ENCODE data around the gene EEF2K.
"Not testable (repeated sequence)": the region's sequence is repeated elsewhere in the genome, so short reads cannot be mapped to it uniquely, and the experiment has no call there.

Gene EEF2K

GRCh38 chr16:22296225-22297113, 90.4 kb downstream of the EEF2K start:
- no peak for DNase-seq (ENCODE audit: low read depth)

GRCh38 chr16:22297114-22297870, 91.2 kb downstream of the EEF2K start, which contains the start of gene POLR3E:
TSS of gene POLR3E (plus strand) at chr16:22297409. CDS start at chr16:22302969, 5,560 bp downstream.
- DNase-seq (ENCODE audit: low read depth), result peak; percentile 96

GRCh38 chr16:22297871-22298733, 92.0 kb downstream of the EEF2K start:
- peak; percentile 87 for DNase-seq (ENCODE audit: low read depth)

GRCh38 chr16:22299036-22299435, 93.0 kb downstream of the EEF2K start:
- DNase-seq (ENCODE audit: low read depth), result no peak

GRCh38 chr16:22300427-22301071, 94.5 kb downstream of the EEF2K start:
- DNase-seq (ENCODE audit: low read depth), result no peak

- DNase-seq (ENCODE audit: low read depth), result not testable (repeated sequence)
Measured at GRCh38 chr16:22301423-22301822, 95.3 kb downstream of the EEF2K start.

GRCh38 chr16:22302776-22303363, 96.8 kb downstream of the EEF2K start:
- no peak for DNase-seq (ENCODE audit: low read depth)

GRCh38 chr16:22304411-22304810, 98.3 kb downstream of the EEF2K start:
- no peak for DNase-seq (ENCODE audit: low read depth)

GRCh38 chr16:22306788-22307187, 100.7 kb downstream of the EEF2K start:
- DNase-seq (ENCODE audit: low read depth), result no peak

GRCh38 chr16:22307838-22308237, 101.8 kb downstream of the EEF2K start:
- no peak for DNase-seq (ENCODE audit: low read depth)

- DNase-seq (ENCODE audit: low read depth), result no peak
Measured at GRCh38 chr16:22308824-22309520, 102.9 kb downstream of the EEF2K start.

GRCh38 chr16:22311520-22311919, 105.4 kb downstream of the EEF2K start:
- no peak for DNase-seq (ENCODE audit: low read depth)

GRCh38 chr16:22312897-22313781, 107.1 kb downstream of the EEF2K start:
- DNase-seq (ENCODE audit: low read depth), result no peak

- DNase-seq (ENCODE audit: low read depth), result no peak
Measured at GRCh38 chr16:22313876-22314470, 107.9 kb downstream of the EEF2K start.

- no peak for DNase-seq (ENCODE audit: low read depth)
Measured at GRCh38 chr16:22314661-22315626, 108.9 kb downstream of the EEF2K start.

GRCh38 chr16:22315979-22316378, 109.9 kb downstream of the EEF2K start:
- no peak for DNase-seq (ENCODE audit: low read depth)

GRCh38 chr16:22316411-22316811, 110.3 kb downstream of the EEF2K start:
- no peak for DNase-seq (ENCODE audit: low read depth)

GRCh38 chr16:22317001-22317530, 111.0 kb downstream of the EEF2K start:
- no peak for DNase-seq (ENCODE audit: low read depth)

Data from GM04504 (cell line).